GM19035 (cell line): ENCODE data around the gene DCP2.
"Not testable (repeated sequence)": the region's sequence is repeated elsewhere in the genome, so short reads cannot be mapped to it uniquely, and the experiment has no call there.

Source experiments
- ATAC-seq: cut with Tn5 transposase; IDR thresholded peaks from one replicate; pipeline ENCODE4 v1.9.1; 2021; ENCODE audit not compliant: unreplicated experiment

The DCP2 gene

DNA sequence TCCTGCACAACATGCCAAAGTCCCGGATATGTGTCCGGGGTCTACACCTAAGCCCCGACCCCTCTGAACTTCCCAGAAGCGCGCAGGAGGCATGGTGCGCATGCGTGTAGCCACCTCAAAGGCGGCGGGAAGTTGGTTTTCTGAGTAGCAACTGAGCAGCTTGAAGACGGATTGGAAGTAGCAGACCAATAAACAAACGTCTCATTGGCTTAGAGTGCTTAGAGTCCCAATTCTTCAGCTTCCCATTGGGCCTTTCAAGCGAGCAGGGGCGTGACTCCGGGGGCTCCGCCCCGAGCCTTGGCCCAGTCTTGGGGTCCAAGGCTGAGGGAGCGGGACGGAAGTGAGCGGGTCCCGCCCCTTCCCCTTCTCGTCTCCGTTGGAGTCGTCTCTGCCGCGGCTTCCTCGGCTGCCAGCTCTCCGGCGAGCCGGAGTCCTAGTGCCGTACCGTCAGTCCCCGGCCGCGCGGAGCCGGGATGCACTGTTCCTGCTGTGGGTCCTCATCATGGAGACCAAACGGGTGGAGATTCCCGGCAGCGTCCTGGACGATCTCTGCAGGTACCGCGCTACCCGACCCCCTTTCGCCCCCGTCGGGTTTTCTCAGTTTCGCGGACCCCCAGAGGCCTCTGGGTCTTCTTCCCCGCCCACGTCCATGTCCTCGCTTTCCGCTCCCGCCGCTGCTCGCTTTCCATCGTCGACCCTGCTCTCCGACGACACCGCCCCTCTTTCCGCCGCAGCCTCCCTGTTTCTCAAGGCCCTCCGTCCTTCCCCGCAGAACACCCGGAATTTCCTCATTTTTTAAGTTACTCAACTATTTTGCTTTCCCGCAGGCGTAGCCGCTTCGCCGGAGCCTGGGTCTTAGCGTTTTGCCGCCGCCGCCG is at the start of gene DCP2:
Gene DCP2 (plus strand): TSS at position 367 of the 878 bp plus-strand sequence. CDS start 136 bp downstream, at position 503.
- ATAC-seq, result peak; percentile 98

- peak; percentile 69 for ATAC-seq
These were observed 47.1 kb upstream of the DCP2 start for GRCh38 chr5:112929336-112930081.

DNA sequence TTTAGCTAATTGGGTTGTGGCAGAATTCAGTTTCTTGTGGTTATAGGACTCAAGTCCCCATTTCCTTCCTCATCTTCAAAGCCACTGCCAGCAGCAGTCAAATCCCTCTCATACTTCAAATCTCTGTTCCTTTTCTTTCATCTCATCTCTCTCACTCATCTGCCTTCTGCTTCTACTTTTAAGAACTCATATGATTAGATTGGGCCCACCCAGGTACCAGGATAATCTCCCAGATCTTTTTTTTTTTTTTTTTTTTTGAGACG is 46.6 kb upstream of the DCP2 start:
- peak; percentile 50 for ATAC-seq

DNA sequence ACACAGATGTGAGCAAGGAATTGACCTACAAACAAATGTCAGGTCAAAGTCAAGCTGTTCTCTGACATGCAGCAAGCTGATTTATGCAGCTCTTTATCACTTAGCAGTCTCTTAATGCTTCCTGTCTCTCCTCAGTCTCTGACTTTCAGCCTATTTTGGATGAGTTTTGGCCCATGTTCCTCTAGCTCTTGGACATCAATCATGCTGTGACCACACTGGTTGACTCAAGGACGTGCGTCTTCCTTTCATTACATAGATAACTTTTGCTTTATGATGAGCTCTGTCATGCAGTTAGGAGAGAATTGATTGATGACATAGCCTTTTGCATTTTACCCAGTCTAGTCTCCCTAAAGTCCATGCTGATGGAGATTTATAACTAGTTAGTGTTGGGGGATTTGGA is 45.1 kb upstream of the DCP2 start:
- no peak for ATAC-seq

GRCh38 chr5:112933105-112933504 is 43.5 kb upstream of the DCP2 start:
- no peak for ATAC-seq

GRCh38 chr5:112933651-112934365 is 42.8 kb upstream of the DCP2 start:
- ATAC-seq, result no peak

DNA sequence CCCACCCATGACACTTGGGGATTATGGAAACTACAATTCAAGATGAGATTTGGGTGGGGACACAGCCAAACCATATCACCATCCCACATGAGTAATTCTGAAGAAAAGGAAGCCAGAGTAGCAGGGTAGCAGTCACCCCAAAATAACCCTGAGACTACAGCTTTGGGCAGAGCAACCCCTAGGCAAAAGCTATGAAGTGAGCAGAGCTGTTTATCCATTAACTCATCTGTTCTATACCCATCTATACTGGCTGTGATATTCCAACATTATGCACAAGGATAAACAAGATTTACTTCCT is 42.3 kb upstream of the DCP2 start:
- no peak for ATAC-seq

GRCh38 chr5:112935675-112936074 is 40.9 kb upstream of the DCP2 start:
- no peak for ATAC-seq

- ATAC-seq, result no peak
These were observed 38.3 kb upstream of the DCP2 start for GRCh38 chr5:112938286-112938685.

DNA sequence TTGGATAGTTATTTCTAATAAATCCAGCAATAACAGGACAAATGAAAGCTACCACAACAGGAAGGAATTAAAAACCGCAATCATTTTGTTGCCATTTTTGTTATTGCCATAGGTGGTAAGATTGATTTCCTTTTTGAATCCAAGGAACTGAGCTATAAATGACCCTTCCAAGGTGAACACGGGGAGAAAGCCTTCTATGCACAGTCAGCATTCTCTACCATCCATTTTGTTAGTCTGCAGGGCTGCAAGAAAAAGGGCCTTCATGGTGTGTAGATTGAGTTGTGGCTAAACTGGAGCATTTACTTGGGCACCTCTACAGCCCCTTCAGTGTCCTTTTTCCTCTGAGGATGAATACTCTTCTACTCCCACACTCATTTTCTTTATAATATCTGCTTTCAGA is 35.9 kb upstream of the DCP2 start:
- ATAC-seq, result no peak

GRCh38 chr5:112948458-112948857 is 28.1 kb upstream of the DCP2 start:
- no peak for ATAC-seq

- peak; percentile 94 for ATAC-seq
These were observed 25.4 kb upstream of the DCP2 start for GRCh38 chr5:112951124-112951702.

GRCh38 chr5:112956606-112957005 is 20.0 kb upstream of the DCP2 start:
- ATAC-seq, result no peak

DNA sequence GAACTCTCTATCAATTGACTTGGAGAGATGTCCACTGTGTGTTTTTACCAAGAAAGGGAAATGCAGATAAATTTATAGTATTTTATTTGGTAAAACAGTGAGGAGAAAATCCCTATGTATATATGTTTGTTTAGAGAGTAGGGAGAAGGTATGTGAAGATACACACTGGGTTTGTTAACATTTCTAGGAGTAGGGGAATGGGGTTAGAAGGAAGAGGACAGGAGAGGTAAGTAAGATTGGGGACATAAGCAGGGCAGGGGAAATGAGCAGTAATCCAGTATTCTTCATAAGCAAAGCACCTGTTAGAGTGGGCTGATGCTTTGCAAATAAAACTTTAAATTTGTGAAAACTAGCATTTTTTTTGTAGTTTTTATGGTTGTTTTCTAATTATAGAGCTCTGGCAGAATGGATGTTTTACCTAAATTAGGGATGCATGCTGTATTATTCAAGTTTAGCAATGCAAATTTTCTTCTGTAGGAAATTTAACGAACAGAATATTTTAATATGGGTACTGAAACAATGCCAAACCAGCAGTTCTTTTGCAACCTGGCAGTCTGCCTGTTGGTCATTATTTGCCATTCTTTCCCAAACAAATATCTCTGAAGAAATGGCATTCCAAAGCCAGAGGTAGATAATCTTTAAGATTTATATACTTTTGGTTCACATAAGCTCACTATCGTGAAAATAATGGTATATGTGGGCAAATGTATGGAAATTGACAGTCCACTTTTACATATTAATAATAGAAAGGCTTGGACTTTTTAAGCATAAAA is 19.4 kb upstream of the DCP2 start:
- no peak for ATAC-seq

GRCh38 chr5:112958093-112959088 is 18.2 kb upstream of the DCP2 start:
- ATAC-seq, result peak; percentile 88

DNA sequence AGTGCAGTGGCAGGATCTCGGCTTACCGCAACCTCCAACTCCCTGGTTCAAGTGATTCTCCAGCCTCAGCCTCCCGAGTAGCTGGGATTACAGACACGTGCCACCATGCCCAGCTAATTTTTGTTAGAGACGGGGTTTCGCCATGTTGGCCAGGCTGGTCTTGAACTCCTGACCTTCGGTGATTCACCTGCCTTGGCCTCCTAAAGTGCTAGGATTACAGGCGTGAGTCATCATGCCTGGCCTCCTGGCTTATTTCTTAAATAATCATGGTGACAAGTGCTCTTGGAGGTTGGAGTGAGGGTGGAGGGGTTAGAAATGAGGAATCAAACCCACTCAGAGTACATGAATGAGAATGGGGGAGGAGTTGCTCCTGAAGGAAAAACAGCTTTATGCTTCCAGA is 16.7 kb upstream of the DCP2 start:
- ATAC-seq, result not testable (repeated sequence)

- ATAC-seq, result no peak
These were observed 16.3 kb upstream of the DCP2 start for GRCh38 chr5:112960315-112960714.

DNA sequence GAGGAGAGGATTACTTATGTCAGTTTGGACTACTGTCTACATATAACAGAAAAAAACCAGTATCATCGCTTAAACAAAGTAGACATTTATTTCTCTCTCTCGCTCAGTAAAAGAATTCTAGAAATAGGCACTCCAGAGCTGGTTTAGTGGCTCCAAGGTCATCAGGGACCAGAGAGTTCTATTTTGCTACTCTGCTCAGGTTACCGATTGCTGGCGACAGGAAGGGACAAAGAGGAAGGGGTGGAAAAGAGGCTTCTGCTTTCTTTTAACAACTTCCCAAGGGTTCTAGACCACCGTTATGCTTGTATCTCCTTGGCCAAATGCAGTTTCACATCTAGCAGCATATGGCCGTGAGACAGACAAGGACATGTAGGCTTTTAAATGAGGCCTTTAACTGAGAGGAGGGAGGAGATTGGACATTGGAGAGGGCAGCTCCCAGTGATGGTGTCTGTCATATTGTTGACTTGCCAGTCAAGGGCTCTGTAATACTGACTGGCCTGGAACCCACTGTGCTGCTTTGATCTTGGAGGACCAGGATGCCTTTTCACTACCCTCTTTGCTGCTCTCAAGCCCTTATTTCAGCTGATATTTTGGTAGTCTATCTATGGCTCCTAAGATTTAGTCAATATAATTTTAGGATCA is 15.6 kb upstream of the DCP2 start:
- no peak for ATAC-seq

GRCh38 chr5:112963374-112963733 is 13.2 kb upstream of the DCP2 start:
- ATAC-seq, result not testable (repeated sequence)
